Activated T-cell treated with anti-CD3 and anti-CD28 coated beads, Interleukin-2, amount 50 U/mL, for 4 hours (primary cell): ENCODE measurements around the gene FAM168A. TPM values are rescaled to one million over a fixed set of nuclear protein-coding genes. Genes with fewer than 3 reads are reported as not detected.

Experiments
- ATAC-seq, 2 donors: fragments of 200-7000 bp; cut with Tn5 transposase; one replicate each; pipeline ENCODE4 v1.10.0; 2021
- DNase-seq: peaks from one replicate; pipeline ENCODE4 v3.0.0-alpha.2; 2020
- H3K27me3 Mint-ChIP-seq: one replicate; pipeline ENCODE4 v1.8.0; 2021; ENCODE audit warnings: low read depth, mixed read lengths
- H3K36me3 Mint-ChIP-seq: one replicate; pipeline ENCODE4 v1.8.0; 2022; ENCODE audit warnings: mixed read lengths; ENCODE audit not compliant: insufficient read depth
- H3K4me1 Mint-ChIP-seq: one replicate; pipeline ENCODE4 v1.8.0; 2021; ENCODE audit warnings: low read depth, mixed read lengths
- H3K4me3 Mint-ChIP-seq: one replicate; pipeline ENCODE4 v1.8.0; 2021; ENCODE audit warnings: mild to moderate bottlenecking, moderate library complexity, mixed read lengths
- H3K9me3 Mint-ChIP-seq: one replicate; pipeline ENCODE4 v1.8.0; 2021; ENCODE audit warnings: mixed read lengths
- total RNA-seq, 3 donors: library from RNA; stranded (reverse); gene quantifications; one replicate each; pipeline ENCODE4 v1.2.1, GENCODE V29; 2021

FAM168A gene
- total RNA-seq, 3 donors from 2014 or later, result 7.2 to 8.7 (median 8.3) TPM

- peaks cover 73% of the 10 kb centered on the region for H3K4me1 Mint-ChIP-seq
- DNase-seq (no peak), ATAC-seq (no peak)
- no peaks in the 10 kb centered on the region for H3K36me3 Mint-ChIP-seq
- H3K27me3 Mint-ChIP-seq, result no peaks in the 10 kb centered on the region
- peak overlapping the region; percentile 26 for H3K4me3 Mint-ChIP-seq
- H3K9me3 Mint-ChIP-seq, result no peaks in the 10 kb centered on the region
These were observed 213.4 kb downstream of the FAM168A start for GRCh38 chr11:73384531-73384871.

- no peaks in the 10 kb centered on the region for H3K36me3 Mint-ChIP-seq
- H3K4me3 Mint-ChIP-seq, result no peak overlapping the region
- H3K4me1 Mint-ChIP-seq, result peaks cover 76% of the 10 kb centered on the region
- ATAC-seq, result no peak
- no peak for DNase-seq
- H3K9me3 Mint-ChIP-seq, result no peaks in the 10 kb centered on the region
- H3K27me3 Mint-ChIP-seq, result no peaks in the 10 kb centered on the region
These were observed 213.8 kb downstream of the FAM168A start for GRCh38 chr11:73384125-73384441.

- Mint-ChIP-seq H3K27me3 (no peaks in the 10 kb centered on the region), H3K36me3 (no peaks in the 10 kb centered on the region), H3K9me3 (no peaks in the 10 kb centered on the region), H3K4me3 (no peak overlapping the region), H3K4me1 (peaks cover 82% of the 10 kb centered on the region)
- no peak for DNase-seq
- ATAC-seq, result no peak
These were observed 214.4 kb downstream of the FAM168A start for GRCh38 chr11:73383249-73384124.

- Mint-ChIP-seq H3K27me3 (no peaks in the 10 kb centered on the region), H3K9me3 (no peaks in the 10 kb centered on the region), H3K4me1 (peaks cover 83% of the 10 kb centered on the region), H3K36me3 (no peaks in the 10 kb centered on the region), H3K4me3 (no peak overlapping the region)
- ATAC-seq (no peak), DNase-seq (no peak)
These were observed 215.2 kb downstream of the FAM168A start for GRCh38 chr11:73382747-73383146.

- DNase-seq, result no peak
- no peak for ATAC-seq
- Mint-ChIP-seq H3K36me3 (no peaks in the 10 kb centered on the region), H3K4me3 (no peak overlapping the region), H3K9me3 (no peaks in the 10 kb centered on the region), H3K27me3 (no peaks in the 10 kb centered on the region), H3K4me1 (peaks cover 83% of the 10 kb centered on the region)
These were observed 215.7 kb downstream of the FAM168A start for GRCh38 chr11:73382183-73382582.

GRCh38 chr11:73381589-73381988 lies 216.3 kb downstream of the FAM168A start:
- no peak for DNase-seq
- no peak for ATAC-seq
- Mint-ChIP-seq H3K36me3 (no peaks in the 10 kb centered on the region), H3K9me3 (no peaks in the 10 kb centered on the region), H3K4me1 (peaks cover 80% of the 10 kb centered on the region), H3K27me3 (no peaks in the 10 kb centered on the region), H3K4me3 (no peak overlapping the region)

- no peak for DNase-seq
- H3K4me1 Mint-ChIP-seq, result peaks cover 76% of the 10 kb centered on the region
- no peaks in the 10 kb centered on the region for H3K27me3 Mint-ChIP-seq
- no peak for ATAC-seq
- no peak overlapping the region for H3K4me3 Mint-ChIP-seq
- no peaks in the 10 kb centered on the region for H3K9me3 Mint-ChIP-seq
- no peaks in the 10 kb centered on the region for H3K36me3 Mint-ChIP-seq
These were observed 217.0 kb downstream of the FAM168A start for GRCh38 chr11:73380897-73381410.

GRCh38 chr11:73380331-73380730 lies 217.6 kb downstream of the FAM168A start:
- Mint-ChIP-seq H3K27me3 (no peaks in the 10 kb centered on the region), H3K36me3 (no peaks in the 10 kb centered on the region), H3K4me3 (no peak overlapping the region), H3K4me1 (peaks cover 76% of the 10 kb centered on the region), H3K9me3 (no peaks in the 10 kb centered on the region)
- no peak for DNase-seq
- ATAC-seq, result no peak

GRCh38 chr11:73379189-73379880 lies 218.6 kb downstream of the FAM168A start:
- peak overlapping the region; percentile 43 for H3K4me3 Mint-ChIP-seq
- no peaks in the 10 kb centered on the region for H3K27me3 Mint-ChIP-seq
- H3K9me3 Mint-ChIP-seq, result no peaks in the 10 kb centered on the region
- peaks cover 68% of the 10 kb centered on the region for H3K4me1 Mint-ChIP-seq
- no peaks in the 10 kb centered on the region for H3K36me3 Mint-ChIP-seq
- DNase-seq (no peak), ATAC-seq (no peak)

GRCh38 chr11:73376803-73377629 lies 220.9 kb downstream of the FAM168A start:
- DNase-seq (peak; percentile 35), ATAC-seq (peak; percentile 41 to 44)
- H3K9me3 Mint-ChIP-seq, result no peaks in the 10 kb centered on the region
- no peaks in the 10 kb centered on the region for H3K27me3 Mint-ChIP-seq
- peak overlapping the region; percentile 91 for H3K4me3 Mint-ChIP-seq
- H3K36me3 Mint-ChIP-seq, result no peaks in the 10 kb centered on the region
- H3K4me1 Mint-ChIP-seq, result peaks cover 47% of the 10 kb centered on the region

GRCh38 chr11:73376160-73376802 lies 221.6 kb downstream of the FAM168A start, which contains the start of gene RELT:
Gene RELT (plus strand): TSS chr11:73376399. CDS start chr11:73389137, 12,738 bp downstream.
- Mint-ChIP-seq H3K36me3 (no peaks in the 10 kb centered on the region), H3K4me3 (peak within 1 kb of the TSS; percentile 91), H3K4me1 (peaks cover 46% of the 10 kb centered on the region), H3K9me3 (no peaks in the 10 kb centered on the region), H3K27me3 (no peaks in the 10 kb centered on the region)
- DNase-seq, result peak; percentile 92
- ATAC-seq, result peak; percentile 86 to 88

GRCh38 chr11:73375830-73376159 lies 222.1 kb downstream of the FAM168A start:
- no peak for ATAC-seq
- Mint-ChIP-seq H3K9me3 (no peaks in the 10 kb centered on the region), H3K4me1 (peaks cover 43% of the 10 kb centered on the region), H3K36me3 (no peaks in the 10 kb centered on the region), H3K4me3 (peak overlapping the region; percentile 91), H3K27me3 (no peaks in the 10 kb centered on the region)
- no peak for DNase-seq

- ATAC-seq (no peak), DNase-seq (no peak)
- Mint-ChIP-seq H3K9me3 (no peaks in the 10 kb centered on the region), H3K4me1 (peaks cover 30% of the 10 kb centered on the region), H3K27me3 (no peaks in the 10 kb centered on the region), H3K4me3 (no peak overlapping the region), H3K36me3 (no peaks in the 10 kb centered on the region)
These were observed 223.8 kb downstream of the FAM168A start for GRCh38 chr11:73374151-73374550.
